GM23338 (cell line): ENCODE data around the gene IGLL5. TPM values are rescaled to one million over a fixed set of nuclear protein-coding genes. Genes with fewer than 3 reads are reported as not detected.

Experiments
- ATAC-seq: fragments of 200-7000 bp; cut with Tn5 transposase; 3 replicates; pipeline ENCODE4 v1.9.1; 2020
- DNase-seq: peaks from one replicate; pipeline ENCODE4 v3.0.0-alpha.2; 2015; ENCODE audit warnings: low spot score
- H2AFZ ChIP-seq: fragments of 200-600 bp; sonication (generic); 2 replicates; pipeline ENCODE4 v1.8.0; 2016; ENCODE audit warnings: antibody characterized with exemption, mild to moderate bottlenecking, moderate library complexity
- H3F3A ChIP-seq: fragments of 200-600 bp; sonication (generic); replicated peaks from 2 replicates; pipeline ENCODE4 v1.8.0; 2017; ENCODE audit warnings: antibody characterized with exemption, mixed run types, low read depth
- H3K27ac ChIP-seq: fragments of 200-600 bp; sonication (generic); 2 replicates; pipeline ENCODE4 v1.6.1; 2016; ENCODE audit warnings: low read depth
- H3K27me3 ChIP-seq: fragments of 200-600 bp; sonication (generic); 2 replicates; pipeline ENCODE4 v1.8.0; 2016; ENCODE audit warnings: mild to moderate bottlenecking, mixed run types, moderate library complexity; ENCODE audit not compliant: insufficient read depth
- H3K36me3 ChIP-seq: fragments of 200-600 bp; sonication (generic); 2 replicates; pipeline ENCODE4 v1.8.0; 2016; ENCODE audit warnings: mild to moderate bottlenecking; ENCODE audit not compliant: insufficient read depth
- H3K4me1 ChIP-seq: fragments of 200-600 bp; sonication (generic); 2 replicates; pipeline ENCODE4 v1.8.0; 2016; ENCODE audit warnings: mild to moderate bottlenecking, moderate library complexity; ENCODE audit not compliant: insufficient read depth
- H3K4me2 ChIP-seq: fragments of 200-600 bp; sonication (generic); 2 replicates; pipeline ENCODE4 v1.7.1; 2017; ENCODE audit warnings: mixed run types
- H3K4me3 ChIP-seq: fragments of 200-600 bp; sonication (generic); 2 replicates; pipeline ENCODE4 v1.6.1; 2016; ENCODE audit warnings: mixed run types
- H3K79me2 ChIP-seq: fragments of 200-600 bp; sonication (generic); replicated peaks from 2 replicates; pipeline ENCODE4 v1.8.0; 2017; ENCODE audit warnings: mild to moderate bottlenecking; ENCODE audit not compliant: insufficient read depth
- H3K9me2 ChIP-seq: fragments of 200-600 bp; sonication (generic); 2 replicates; pipeline ENCODE4 v1.8.0; 2017; ENCODE audit not compliant: insufficient read depth
- H4K20me1 ChIP-seq: fragments of 200-600 bp; sonication (generic); replicated peaks from 2 replicates; pipeline ENCODE4 v1.8.0; 2017; ENCODE audit warnings: mild to moderate bottlenecking; ENCODE audit not compliant: insufficient read depth
- H3K27ac Mint-ChIP-seq: 2 replicates; pipeline ENCODE4 v1.8.0; 2020; ENCODE audit warnings: inconsistent platforms, mild to moderate bottlenecking, moderate library complexity, mixed read lengths
- H3K27me3 Mint-ChIP-seq: 3 replicates; pipeline ENCODE4 v1.8.0; 2022; ENCODE audit warnings: low read depth, mild to moderate bottlenecking, moderate library complexity, mixed read lengths, inconsistent platforms; ENCODE audit not compliant: insufficient read depth, poor library complexity
- H3K36me3 Mint-ChIP-seq: 3 replicates; pipeline ENCODE4 v1.8.0; 2021; ENCODE audit warnings: low read depth, mild to moderate bottlenecking, inconsistent platforms, moderate library complexity, mixed read lengths
- H3K4me1 Mint-ChIP-seq: 3 replicates; pipeline ENCODE4 v1.8.0; 2020; ENCODE audit warnings: mild to moderate bottlenecking, inconsistent platforms, mixed read lengths
- H3K4me3 Mint-ChIP-seq: 3 replicates; pipeline ENCODE4 v1.8.0; 2021; ENCODE audit warnings: moderate library complexity, mild to moderate bottlenecking, inconsistent platforms, mixed read lengths
- H3K9me3 Mint-ChIP-seq: 3 replicates; pipeline ENCODE4 v1.8.0; 2020; ENCODE audit warnings: moderate library complexity, mild to moderate bottlenecking, inconsistent platforms, mixed read lengths
- CREB1 ChIP-seq: fragments of 250-450 bp; sonication (Bioruptor Pico); IDR thresholded peaks from 2 replicates; pipeline ENCODE4 v1.5.0; 2020; ENCODE audit warnings: low read depth, mild to moderate bottlenecking, moderate library complexity
- ETS1 ChIP-seq: IDR thresholded peaks from 2 replicates; pipeline ENCODE4 v1.6.1; 2016; ENCODE audit warnings: antibody characterized with exemption
- NANOG ChIP-seq: IDR thresholded peaks from 2 replicates; pipeline ENCODE4 v1.6.1; 2016; ENCODE audit warnings: antibody characterized with exemption, borderline replicate concordance
- ZNF331 ChIP-seq: fragments of 250-450 bp; sonication (Bioruptor Pico); IDR thresholded peaks from 2 replicates; pipeline ENCODE4 v1.5.0; 2020; ENCODE audit warnings: low read depth, mild to moderate bottlenecking, moderate library complexity
- ZNF462 ChIP-seq: fragments of 250-450 bp; sonication (Bioruptor Pico); IDR thresholded peaks from 2 replicates; pipeline ENCODE4 v1.5.0; 2020; ENCODE audit warnings: mild to moderate bottlenecking, moderate library complexity
- polyA plus RNA-seq: library from polyadenylated mRNA; unstranded; fragments of >200 nt; fragmentation: Nextera tagmentation; extraction: Ambion mirVana; gene quantifications from 2 replicates; pipeline ENCODE4 v1.2.1, GENCODE V29; 2016
- total RNA-seq: library from RNA; depleted of rRNA; stranded (reverse); fragments of >200 nt; shearing (Covaris generic); gene quantifications from 2 replicates; pipeline ENCODE4 v1.2.3, GENCODE V29; 2014

The IGLL5 gene
- total and polyA plus RNA-seq, 2 experiments from 2014 or later = not detected

- TF ChIP-seq ZNF462 (CRISPR knock-in tag) = no peak
- TF ChIP-seq CREB1 (CRISPR knock-in tag) = no peak
- no peak for TF ChIP-seq ETS1
- TF ChIP-seq ZNF331 (CRISPR knock-in tag) = no peak
Observed at GRCh38 chr22:22843848-22844247, 43.8 kb upstream of the IGLL5 start (continued).

GRCh38 chr22:22847241-22847640, 40.4 kb upstream of the IGLL5 start:
- H3K4me2 ChIP-seq = no peak overlapping the region
- no peak for ATAC-seq
- H3K27me3 ChIP-seq = peaks cover 99% of the 10 kb centered on the region
- no peaks in the 10 kb centered on the region for H3K4me1 ChIP-seq
- H2AFZ ChIP-seq = no peak overlapping the region
- DNase-seq = no peak
- no peak overlapping the region for H3K27ac ChIP-seq
- no peaks in the 10 kb centered on the region for H3F3A ChIP-seq
- H3K9me3 Mint-ChIP-seq = no peaks in the 10 kb centered on the region; the same call in 2 of the 3 replicates
- no peak overlapping the region for H3K27ac Mint-ChIP-seq
- no peaks in the 10 kb centered on the region for H3K79me2 ChIP-seq
- H3K36me3 Mint-ChIP-seq = no peaks in the 10 kb centered on the region
- H3K4me3 ChIP-seq = no peak overlapping the region
- H3K4me3 Mint-ChIP-seq = no peak overlapping the region
- no peaks in the 10 kb centered on the region for H3K36me3 ChIP-seq
- H3K9me2 ChIP-seq = no peaks in the 10 kb centered on the region
- no peaks in the 10 kb centered on the region; the same call in 2 of the 3 replicates for H3K4me1 Mint-ChIP-seq
- H3K27me3 Mint-ChIP-seq = peaks cover 40% of the 10 kb centered on the region
- no peaks in the 10 kb centered on the region for H4K20me1 ChIP-seq
- TF ChIP-seq ZNF331 (CRISPR knock-in tag) = no peak
- TF ChIP-seq ZNF462 (CRISPR knock-in tag) = no peak
- no peak for TF ChIP-seq NANOG
